Type B pancreatic cell (in vitro differentiated cells): ENCODE measurements around the gene TIGD4. TPM values are rescaled to one million over a fixed set of nuclear protein-coding genes. Genes with fewer than 3 reads are reported as not detected.
"Not testable (repeated sequence)": the region's sequence is repeated elsewhere in the genome, so short reads cannot be mapped to it uniquely, and the experiment has no call there.

ENCODE experiments used
- DNase-seq: peaks from one replicate; pipeline ENCODE4 v3.0.0; 2021; ENCODE audit warnings: mixed read lengths; ENCODE audit not compliant: unreplicated experiment; ENCODE audit errors: extremely low spot score
- H3K27ac Mint-ChIP-seq: 2 replicates; pipeline ENCODE4 v1.8.0; 2021; ENCODE audit warnings: mild to moderate bottlenecking, mixed read lengths
- H3K27me3 Mint-ChIP-seq: 2 replicates; pipeline ENCODE4 v1.8.0; 2021; ENCODE audit warnings: mixed read lengths
- H3K36me3 Mint-ChIP-seq: 2 replicates; pipeline ENCODE4 v1.8.0; 2021; ENCODE audit warnings: mixed read lengths
- H3K4me1 Mint-ChIP-seq: one replicate; pipeline ENCODE4 v1.8.0; 2021; ENCODE audit warnings: mixed read lengths; ENCODE audit not compliant: unreplicated experiment
- H3K4me3 Mint-ChIP-seq: 2 replicates; pipeline ENCODE4 v1.8.0; 2021; ENCODE audit warnings: mild to moderate bottlenecking, mixed read lengths
- H3K9me3 Mint-ChIP-seq: 2 replicates; pipeline ENCODE4 v1.8.0; 2021; ENCODE audit warnings: mixed read lengths
- total RNA-seq: library from RNA; stranded (reverse); gene quantifications from 2 replicates; pipeline ENCODE4 v1.2.1, GENCODE V29; 2021; ENCODE audit warnings: low replicate concordance
- TF ChIP-seq, protein P1 (sequence below): fragments of 200-600 bp; sonication (generic); conservative IDR thresholded peaks from 2 replicates; pipeline ENCODE4 v1.5.0; 2021; ENCODE audit warnings: antibody characterized with exemption, mild to moderate bottlenecking

Gene TIGD4
- total RNA-seq, 1 donor from 2014 or later: 1.8 TPM

DNA sequence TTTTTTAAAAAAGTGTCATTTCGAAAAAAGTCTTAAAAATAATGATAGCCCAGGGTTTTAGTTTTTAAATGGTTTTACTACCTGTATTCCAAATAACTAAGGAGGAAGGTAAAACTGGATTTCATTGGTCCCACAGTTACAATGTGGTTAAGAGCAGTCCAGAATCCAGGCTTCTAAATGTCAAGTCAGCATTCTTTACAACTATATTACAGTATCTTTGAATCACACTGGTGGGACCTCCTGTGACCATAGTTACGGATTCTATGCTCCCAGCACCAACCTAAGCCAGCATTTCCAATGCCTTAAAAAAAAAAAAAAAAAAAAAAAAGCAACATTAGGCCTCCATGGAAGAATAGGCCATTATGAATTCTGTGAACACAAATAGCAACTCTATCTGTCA lies 6.2 kb downstream of the TIGD4 start:
- no peaks in the 10 kb centered on the region for H3K36me3 Mint-ChIP-seq
- TF ChIP-seq, protein P1, sequence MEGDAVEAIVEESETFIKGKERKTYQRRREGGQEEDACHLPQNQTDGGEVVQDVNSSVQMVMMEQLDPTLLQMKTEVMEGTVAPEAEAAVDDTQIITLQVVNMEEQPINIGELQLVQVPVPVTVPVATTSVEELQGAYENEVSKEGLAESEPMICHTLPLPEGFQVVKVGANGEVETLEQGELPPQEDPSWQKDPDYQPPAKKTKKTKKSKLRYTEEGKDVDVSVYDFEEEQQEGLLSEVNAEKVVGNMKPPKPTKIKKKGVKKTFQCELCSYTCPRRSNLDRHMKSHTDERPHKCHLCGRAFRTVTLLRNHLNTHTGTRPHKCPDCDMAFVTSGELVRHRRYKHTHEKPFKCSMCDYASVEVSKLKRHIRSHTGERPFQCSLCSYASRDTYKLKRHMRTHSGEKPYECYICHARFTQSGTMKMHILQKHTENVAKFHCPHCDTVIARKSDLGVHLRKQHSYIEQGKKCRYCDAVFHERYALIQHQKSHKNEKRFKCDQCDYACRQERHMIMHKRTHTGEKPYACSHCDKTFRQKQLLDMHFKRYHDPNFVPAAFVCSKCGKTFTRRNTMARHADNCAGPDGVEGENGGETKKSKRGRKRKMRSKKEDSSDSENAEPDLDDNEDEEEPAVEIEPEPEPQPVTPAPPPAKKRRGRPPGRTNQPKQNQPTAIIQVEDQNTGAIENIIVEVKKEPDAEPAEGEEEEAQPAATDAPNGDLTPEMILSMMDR: no peak
- H3K27ac Mint-ChIP-seq: no peak overlapping the region
- H3K4me1 Mint-ChIP-seq: peaks cover 10% of the 10 kb centered on the region
- DNase-seq: no peak
- no peaks in the 10 kb centered on the region for H3K27me3 Mint-ChIP-seq
- H3K4me3 Mint-ChIP-seq: no peak overlapping the region
- no peaks in the 10 kb centered on the region for H3K9me3 Mint-ChIP-seq

DNA sequence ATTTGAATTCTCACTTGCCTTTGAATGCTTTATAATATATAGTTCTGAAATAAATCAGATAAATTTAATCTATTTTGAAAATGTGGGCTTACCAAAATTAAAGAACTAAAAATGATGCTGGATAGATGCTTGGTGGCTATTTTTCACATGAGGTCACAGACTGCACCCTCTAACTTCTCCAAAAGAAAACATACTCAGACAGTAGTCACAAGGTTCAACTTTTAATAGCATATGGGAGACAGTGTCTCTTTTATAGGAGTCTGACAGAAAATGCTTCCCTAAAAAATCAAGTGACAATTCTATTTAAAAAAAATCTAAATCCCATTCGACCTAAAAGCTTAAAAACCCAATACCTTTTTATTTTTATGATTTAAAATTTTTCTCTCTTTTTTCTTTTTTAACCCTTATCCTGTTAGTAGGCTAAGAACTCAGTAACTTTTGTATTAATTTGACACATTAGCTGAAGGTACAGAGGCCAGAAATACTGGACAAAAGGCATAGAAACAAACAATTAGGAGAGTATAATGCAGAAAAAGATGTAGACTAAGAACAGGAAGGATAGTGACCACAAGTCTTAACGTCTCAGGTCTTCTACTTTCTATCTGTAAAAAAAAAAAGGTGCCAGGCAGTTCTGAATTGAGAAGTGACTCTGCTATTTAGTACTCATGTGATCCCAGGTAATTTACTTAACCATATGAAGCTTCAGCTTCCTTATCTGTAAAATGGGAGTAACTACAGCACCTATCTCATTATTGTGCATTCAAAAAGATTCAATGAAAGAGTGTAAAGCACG lies 7.6 kb downstream of the TIGD4 start:
- H3K36me3 Mint-ChIP-seq: no peaks in the 10 kb centered on the region
- H3K4me1 Mint-ChIP-seq: peaks cover 4% of the 10 kb centered on the region
- H3K4me3 Mint-ChIP-seq: no peak overlapping the region
- no peak for DNase-seq
- no peaks in the 10 kb centered on the region for H3K9me3 Mint-ChIP-seq
- no peak overlapping the region for H3K27ac Mint-ChIP-seq
- H3K27me3 Mint-ChIP-seq: no peaks in the 10 kb centered on the region
- TF ChIP-seq, protein P1: no peak

DNA sequence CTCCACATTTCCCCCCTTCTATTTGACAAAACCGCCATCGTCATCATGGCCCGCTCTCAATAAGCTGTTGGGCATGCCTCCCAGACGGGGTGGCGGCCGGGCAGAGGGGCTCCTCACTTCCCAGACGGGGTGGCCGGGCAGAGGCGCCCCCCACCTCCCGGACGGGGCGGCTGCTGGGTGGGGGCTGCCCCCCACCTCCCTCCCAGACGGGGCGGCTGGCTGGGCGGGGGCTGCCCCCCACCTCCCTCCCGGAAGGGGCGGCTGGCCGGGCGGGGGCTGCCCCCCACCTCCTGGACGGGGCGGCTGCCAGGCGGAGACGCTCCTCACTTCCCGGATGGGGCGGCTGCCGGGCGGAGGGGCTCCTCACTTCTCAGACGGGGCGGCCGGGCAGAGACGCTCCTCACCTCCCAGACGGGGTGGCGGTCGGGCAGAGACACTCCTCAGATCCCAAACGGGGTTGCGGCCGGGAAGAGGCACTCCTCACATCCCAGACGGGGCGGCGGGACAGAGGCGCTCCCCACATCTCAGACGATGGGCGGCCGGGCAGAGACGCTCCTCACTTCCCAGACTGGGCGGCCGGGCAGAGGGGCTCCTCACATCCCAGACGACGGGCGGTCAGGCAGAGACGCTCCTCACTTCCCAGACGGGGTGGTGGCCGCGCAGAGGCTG lies 14.3 kb downstream of the TIGD4 start:
- H3K27ac Mint-ChIP-seq, H3K4me1 Mint-ChIP-seq, H3K9me3 Mint-ChIP-seq, H3K4me3 Mint-ChIP-seq, H3K27me3 Mint-ChIP-seq, DNase-seq, H3K36me3 Mint-ChIP-seq: not testable (repeated sequence)

DNA sequence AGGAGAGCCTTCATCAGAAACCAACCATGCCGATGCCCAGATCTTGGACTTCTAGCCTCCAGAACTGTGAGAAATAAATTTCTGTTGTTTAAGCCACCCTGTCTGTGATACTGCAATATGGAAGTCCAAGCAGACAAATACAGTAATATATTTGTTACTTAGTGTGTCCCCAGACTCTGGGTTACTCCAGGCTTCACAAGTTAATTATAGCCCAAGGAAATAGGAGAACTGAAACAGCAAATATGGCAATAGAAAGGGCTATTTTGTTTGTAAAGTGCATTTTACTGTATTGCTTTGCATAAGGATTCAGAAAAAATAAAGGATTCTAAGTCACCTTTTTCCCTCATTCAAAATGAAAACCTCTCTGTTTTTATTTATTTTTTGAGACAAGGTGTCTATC lies 15.7 kb downstream of the TIGD4 start:
- no peaks in the 10 kb centered on the region for H3K9me3 Mint-ChIP-seq
- no peak overlapping the region for H3K27ac Mint-ChIP-seq
- H3K4me3 Mint-ChIP-seq: no peak overlapping the region

DNA sequence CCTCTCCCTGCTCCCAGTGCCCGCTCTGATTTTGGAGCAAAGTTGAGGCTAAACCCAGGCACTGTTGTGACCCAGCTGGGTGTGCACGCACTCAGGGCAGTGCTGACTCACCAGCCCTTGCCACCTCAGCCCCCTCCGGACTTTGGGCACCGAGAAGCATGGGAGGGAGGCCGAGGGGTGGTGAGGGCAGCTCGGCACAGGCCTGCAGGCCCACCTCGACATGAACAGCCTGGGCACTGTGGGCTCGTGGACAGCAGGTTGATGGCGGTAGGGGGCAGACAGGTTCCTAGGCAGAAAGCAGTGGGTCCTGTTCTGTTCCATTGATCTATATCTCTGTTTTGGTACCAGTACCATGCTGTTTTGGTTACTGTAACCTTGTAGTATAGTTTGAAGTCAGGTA lies 30.9 kb downstream of the TIGD4 start:
- H3K9me3 Mint-ChIP-seq: no peaks in the 10 kb centered on the region
- no peaks in the 10 kb centered on the region for H3K36me3 Mint-ChIP-seq
- no peaks in the 10 kb centered on the region for H3K27me3 Mint-ChIP-seq
- H3K27ac Mint-ChIP-seq: no peak overlapping the region
- DNase-seq: no peak
- TF ChIP-seq, protein P1: no peak
- H3K4me3 Mint-ChIP-seq: no peak overlapping the region
- H3K4me1 Mint-ChIP-seq: no peaks in the 10 kb centered on the region

More for the DNA sequence above, 15.7 kb downstream of the TIGD4 start:
- TF ChIP-seq, protein P1: no peak
- H3K27me3 Mint-ChIP-seq: no peaks in the 10 kb centered on the region
- H3K36me3 Mint-ChIP-seq: no peaks in the 10 kb centered on the region
- DNase-seq: no peak
- H3K4me1 Mint-ChIP-seq: no peaks in the 10 kb centered on the region

DNA sequence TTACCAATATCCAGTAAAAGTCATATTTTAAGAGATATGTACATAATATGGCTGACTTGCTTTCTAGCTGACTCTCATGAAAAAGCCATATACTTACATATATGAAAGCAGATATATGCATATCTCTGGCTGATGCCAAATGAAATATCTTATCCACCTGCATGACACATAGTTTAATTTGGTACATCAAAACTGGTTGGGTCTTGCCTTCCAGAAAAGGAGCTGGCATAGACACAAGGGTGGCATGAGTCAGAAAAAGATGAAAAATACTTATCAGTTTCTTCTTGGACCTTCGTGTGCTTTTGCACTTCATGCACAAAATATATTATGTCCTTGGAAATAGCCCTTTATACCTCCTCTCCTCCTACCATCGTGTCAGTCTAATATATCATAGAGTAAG lies 32.1 kb downstream of the TIGD4 start:
- Mint-ChIP-seq H3K4me1 (no peaks in the 10 kb centered on the region), H3K36me3 (no peaks in the 10 kb centered on the region), H3K4me3 (no peak overlapping the region), H3K27ac (no peak overlapping the region), H3K27me3 (no peaks in the 10 kb centered on the region), H3K9me3 (no peaks in the 10 kb centered on the region)
- no peak for DNase-seq
- TF ChIP-seq, protein P1: no peak
